ENCODE data around the gene NMUR2.

Gene NMUR2

GRCh38 chr5:152364172-152364571, 40.9 kb downstream of the NMUR2 start:
- no peaks in the 10 kb centered on the region for H3K36me3 ChIP-seq (ENCODE audit: insufficient read depth, low read length)
- no peaks in the 10 kb centered on the region for H3K27me3 ChIP-seq (ENCODE audit: insufficient read depth, low read length)
- H2AFZ ChIP-seq (ENCODE audit: low read depth, low read length): no peak overlapping the region
- H3K9me3 ChIP-seq (ENCODE audit: low read length): no peaks in the 10 kb centered on the region
- no peaks in the 10 kb centered on the region for H3K4me1 ChIP-seq (ENCODE audit: insufficient read depth, low read length)
- no peak overlapping the region for H3K4me3 ChIP-seq (ENCODE audit: low read length)

DNA sequence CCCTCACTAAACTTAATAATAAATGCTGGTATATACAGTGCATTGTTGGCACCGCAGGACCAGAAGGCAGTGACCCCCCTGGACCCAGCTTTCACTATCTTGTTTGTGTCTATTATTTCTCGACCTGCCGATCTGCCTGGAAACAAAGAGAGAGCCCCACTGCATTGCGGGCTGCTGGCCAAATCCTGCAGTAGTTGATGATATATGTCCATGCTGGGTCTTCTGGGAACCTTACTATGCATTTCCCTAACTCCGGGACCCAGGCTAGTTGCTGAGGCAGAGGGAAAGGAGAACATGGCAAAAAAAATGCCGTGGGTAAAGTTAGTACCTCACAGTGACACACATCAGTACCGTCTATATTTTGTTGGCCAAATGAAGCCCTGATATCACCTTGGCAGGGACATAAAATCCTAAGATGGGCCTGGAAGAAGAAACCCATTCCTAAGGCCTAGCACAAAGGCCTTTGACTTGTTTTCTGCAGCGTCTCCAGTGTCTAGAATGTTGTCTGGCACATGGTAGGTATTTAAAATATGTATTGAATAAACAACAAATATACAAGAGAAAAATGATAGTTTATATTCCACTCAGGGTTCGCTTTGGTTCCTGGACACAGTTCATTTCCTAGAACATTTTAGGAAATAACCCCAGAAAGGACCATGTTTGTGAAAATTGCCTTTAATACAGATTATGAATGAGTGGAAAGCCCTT, 46.1 kb downstream of the NMUR2 start:
- no peaks in the 10 kb centered on the region for H3K36me3 ChIP-seq (ENCODE audit: insufficient read depth, low read length)
- no peaks in the 10 kb centered on the region for H3K4me1 ChIP-seq (ENCODE audit: insufficient read depth, low read length)

DNA sequence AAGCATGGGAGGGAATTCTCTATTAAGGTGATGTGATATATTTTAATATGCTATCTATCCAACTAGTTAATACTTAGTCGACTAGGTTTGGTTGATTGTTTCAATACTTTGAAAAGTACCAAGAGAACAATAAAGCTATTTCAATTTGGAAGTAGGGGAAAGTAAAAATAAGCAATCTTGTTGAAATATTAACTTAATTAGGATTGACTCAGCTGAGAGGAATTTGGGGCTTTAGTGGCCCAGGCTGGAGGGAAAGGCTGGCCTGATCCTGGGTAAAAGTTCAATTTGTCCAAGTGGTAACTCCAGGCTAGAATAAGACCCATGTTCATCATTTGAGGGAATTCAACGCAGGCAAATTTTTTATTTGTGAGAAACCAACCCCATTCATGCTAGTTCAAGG, 48.6 kb downstream of the NMUR2 start:
- Histone ChIP-seq H3K9me3 (ENCODE audit: low read length) (no peaks in the 10 kb centered on the region), H3K4me1 (ENCODE audit: insufficient read depth, low read length) (no peaks in the 10 kb centered on the region), H3K36me3 (ENCODE audit: insufficient read depth, low read length) (no peaks in the 10 kb centered on the region), H3K27me3 (ENCODE audit: insufficient read depth, low read length) (no peaks in the 10 kb centered on the region), H3K4me3 (ENCODE audit: low read length) (no peak overlapping the region), H2AFZ (ENCODE audit: low read depth, low read length) (no peak overlapping the region)

More for the DNA sequence above, 46.1 kb downstream of the NMUR2 start:
- H3K4me3 ChIP-seq (ENCODE audit: low read length): no peak overlapping the region
- no peaks in the 10 kb centered on the region for H3K27me3 ChIP-seq (ENCODE audit: insufficient read depth, low read length)
- H3K9me3 ChIP-seq (ENCODE audit: low read length): no peaks in the 10 kb centered on the region
- H2AFZ ChIP-seq (ENCODE audit: low read depth, low read length): no peak overlapping the region

DNA sequence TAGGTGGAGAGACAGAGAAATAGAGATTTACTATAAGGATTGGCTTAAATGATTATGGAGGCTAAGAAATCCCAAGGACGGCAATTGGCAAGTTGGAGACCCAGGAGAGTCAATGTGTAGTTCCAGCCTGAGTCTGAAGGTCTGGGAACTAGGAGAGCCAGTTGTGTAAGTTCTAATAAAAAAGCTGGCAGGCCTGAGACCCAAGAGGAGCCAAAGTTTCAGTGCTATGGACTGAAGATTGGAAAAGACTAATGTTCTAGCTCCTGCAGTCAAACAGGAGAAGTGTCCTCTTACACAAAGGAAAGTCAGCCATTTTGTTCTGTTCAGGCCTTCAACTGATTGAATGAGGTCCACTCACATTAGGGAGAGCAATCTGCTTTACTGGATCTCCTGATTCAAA, 50.0 kb downstream of the NMUR2 start:
- Histone ChIP-seq H2AFZ (ENCODE audit: low read depth, low read length) (no peak overlapping the region), H3K4me3 (ENCODE audit: low read length) (no peak overlapping the region), H3K36me3 (ENCODE audit: insufficient read depth, low read length) (no peaks in the 10 kb centered on the region), H3K9me3 (ENCODE audit: low read length) (no peaks in the 10 kb centered on the region), H3K4me1 (ENCODE audit: insufficient read depth, low read length) (no peaks in the 10 kb centered on the region), H3K27me3 (ENCODE audit: insufficient read depth, low read length) (no peaks in the 10 kb centered on the region)

- no peaks in the 10 kb centered on the region for H3K36me3 ChIP-seq (ENCODE audit: insufficient read depth, low read length)
- H3K27me3 ChIP-seq (ENCODE audit: insufficient read depth, low read length): no peaks in the 10 kb centered on the region
- no peaks in the 10 kb centered on the region for H3K9me3 ChIP-seq (ENCODE audit: low read length)
- no peak overlapping the region for H3K4me3 ChIP-seq (ENCODE audit: low read length)
- no peaks in the 10 kb centered on the region for H3K4me1 ChIP-seq (ENCODE audit: insufficient read depth, low read length)
- no peak overlapping the region for H2AFZ ChIP-seq (ENCODE audit: low read depth, low read length)
Observed at GRCh38 chr5:152353001-152353400, 52.1 kb downstream of the NMUR2 start.

- Histone ChIP-seq H3K4me1 (ENCODE audit: insufficient read depth, low read length) (no peaks in the 10 kb centered on the region), H3K36me3 (ENCODE audit: insufficient read depth, low read length) (no peaks in the 10 kb centered on the region), H3K27me3 (ENCODE audit: insufficient read depth, low read length) (no peaks in the 10 kb centered on the region), H3K9me3 (ENCODE audit: low read length) (no peaks in the 10 kb centered on the region), H3K4me3 (ENCODE audit: low read length) (no peak overlapping the region), H2AFZ (ENCODE audit: low read depth, low read length) (no peak overlapping the region)
Observed at GRCh38 chr5:152349683-152350526, 55.2 kb downstream of the NMUR2 start.
